Erythroblast (primary cell): ENCODE data around the gene NID2.

Experiments
- GATA1 ChIP-seq: IDR thresholded peaks from 2 replicates; pipeline ENCODE4 v1.6.1; 2011; ENCODE audit warnings: low read depth, mild to moderate bottlenecking, control low read depth, low read length, moderate library complexity
- POLR2A ChIP-seq: IDR thresholded peaks from 2 replicates; pipeline ENCODE4 v1.6.1; 2011; ENCODE audit warnings: mild to moderate bottlenecking, low read length

DNA sequence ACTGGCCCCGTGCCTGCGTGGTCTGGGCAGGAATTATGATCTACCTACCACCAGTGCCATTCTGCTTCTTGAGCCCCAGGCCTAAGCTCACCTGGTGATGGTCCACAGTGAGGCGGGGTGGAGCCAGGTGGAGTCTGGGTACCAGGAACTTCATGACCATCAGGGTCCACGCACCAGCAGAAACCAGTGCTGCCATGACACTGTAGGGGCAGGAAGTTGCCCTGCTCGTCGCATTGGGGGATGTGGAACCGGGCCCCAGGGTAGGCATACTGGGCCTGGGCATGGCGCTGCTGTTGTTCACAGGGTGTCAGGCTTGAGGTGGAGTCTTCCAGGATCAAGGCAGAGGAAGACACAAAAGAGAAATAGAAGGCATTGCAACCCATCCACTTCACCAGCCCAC is 49.9 kb downstream of the NID2 start:
- TF ChIP-seq POLR2A (no peak), GATA1 (no peak)
